Psoas muscle (tissue), 8 donors: ENCODE results near the gene LRRC26. TPM values are rescaled to one million over a fixed set of nuclear protein-coding genes. Genes with fewer than 3 reads are reported as not detected.

ENCODE experiments used
- ATAC-seq, 4 donors: fragments of 200-7000 bp; cut with Tn5 transposase; one replicate each; pipeline ENCODE4 v1.9.1; 2020; ENCODE audit warnings: moderate library complexity in 3 of 4, mild to moderate bottlenecking in 2 of 4
- DNase-seq, 2 donors: peaks; one replicate each; pipeline ENCODE4 v3.0.0-alpha.2; 2020
- H3K27ac ChIP-seq: fragments of 200-600 bp; one replicate; pipeline ENCODE4 v1.8.0; 2022
- H3K27me3 ChIP-seq, 3 donors: fragments of 200-600 bp in 1 of 3; one replicate each; pipeline versions ENCODE4 v1.6.1 to v1.8.0; 2013 to 2022; ENCODE audit warnings: low read length in 2 of 3, mild to moderate bottlenecking in 2 of 3, moderate library complexity in 1 of 3; ENCODE audit not compliant: insufficient read depth in 3 of 3
- H3K36me3 ChIP-seq, 2 donors: fragments of 200-600 bp in 1 of 2; one replicate each; pipeline versions ENCODE4 v1.6.1 to v1.8.0; 2013 to 2022; ENCODE audit warnings: low read depth in 1 of 2, mild to moderate bottlenecking in 1 of 2, moderate library complexity in 1 of 2; ENCODE audit not compliant: insufficient read depth in 1 of 2
- H3K4me1 ChIP-seq: fragments of 200-600 bp; one replicate; pipeline ENCODE4 v1.8.0; 2022
- H3K4me3 ChIP-seq: fragments of 200-600 bp; one replicate; pipeline ENCODE4 v1.8.0; 2022; ENCODE audit warnings: mild to moderate bottlenecking
- H3K9me3 ChIP-seq: fragments of 200-600 bp; one replicate; pipeline ENCODE4 v1.8.0; 2022
- CTCF ChIP-seq: fragments of 200-600 bp; IDR thresholded peaks from one replicate; pipeline ENCODE4 v1.8.0; 2022; ENCODE audit warnings: antibody characterized with exemption
- WGBS, 3 donors: extraction: QIAGEN DNeasy Blood & Tissue Kit; methylation state at CpG; one replicate each; pipeline versions ENCODE4 v1.1.6 to v1.1.7; 2013; 5-methylcytosine and 5-hydroxymethylcytosine counted together
- intact Hi-C, 2 donors: fragments of 100-400 bp; cut with DNase I; formaldehyde crosslinking; loops; one replicate each; pipeline versions ENCODE4 v1.11.0 to v1.14.2; 2022
- polyA plus RNA-seq, 3 donors: library from polyadenylated mRNA; stranded (reverse); fragments of 200-250 nt; gene quantifications; one replicate each; pipeline ENCODE4 v1.2.3, GENCODE V29; 2013
- total RNA-seq, 4 donors: library from RNA; stranded (reverse); fragmentation: NEBNext Ultra II Directional in 2 of 4; extraction: Animal tissue kit (Norgen Biotek cat#: 25700) in 2 of 4; gene quantifications; one replicate each; pipeline versions ENCODE4 v1.2.1 to v1.2.4, GENCODE V29; 2021 to 2023
- donor health status: healthy with polysubstance abuse.
- donor health status: DM: no; HTN: no; CAD: no; lungs with moderate emphysema.
- donor health status: Bipolar disorder and iron deficiency.
- donor health status: healthy.
- donor health status: DM: yes; HTN: yes; CAD: no.
- donor health status: DM: no; HTN: no; CAD: no.
- donor health status: DM: no; HTN: no; CAD: no.
- donor health status: DM: yes; HTN: yes; CAD: no.

LRRC26 gene
- total and polyA plus RNA-seq, 7 donors: not detected

- peak overlapping the region; percentile 23 for H3K27ac ChIP-seq
- peak overlapping the region; percentile 90 for H3K4me3 ChIP-seq
These were observed 29.7 kb upstream of the LRRC26 start for GRCh38 chr9:137199411-137200121.

GRCh38 chr9:137198902-137199283, 29.0 kb upstream of the LRRC26 start:
- no peak for DNase-seq
- no peak for TF ChIP-seq CTCF
- no peak overlapping the region for H3K27ac ChIP-seq
- H3K9me3 ChIP-seq: no peaks in the 10 kb centered on the region
- no peaks in the 10 kb centered on the region for H3K27me3 ChIP-seq
- intact Hi-C loops: no loop called here
- peak overlapping the region; percentile 90 for H3K4me3 ChIP-seq
- H3K4me1 ChIP-seq: peaks cover 62% of the 10 kb centered on the region
- no peaks in the 10 kb centered on the region for H3K36me3 ChIP-seq
- no peak for ATAC-seq
- 70 to 77% (median 71%) methylated on average over 11 of the region's 11 CpGs for WGBS, 3 donors

More at GRCh38 chr9:137199411-137200121, 29.7 kb upstream of the LRRC26 start:
- ATAC-seq: no peak
- no peak for TF ChIP-seq CTCF
- Histone ChIP-seq H3K9me3 (no peaks in the 10 kb centered on the region), H3K36me3 (no peaks in the 10 kb centered on the region), H3K27me3 (no peaks in the 10 kb centered on the region), H3K4me1 (peaks cover 62% of the 10 kb centered on the region)
- intact Hi-C loops: no loop called here
- WGBS, 3 donors: 13 to 19% (median 13%) methylated on average over 37 to 51 of the region's 51 CpGs
- no peak for DNase-seq

GRCh38 chr9:137198051-137198901, 28.4 kb upstream of the LRRC26 start:
- Histone ChIP-seq H3K4me1 (peaks cover 56% of the 10 kb centered on the region), H3K27ac (no peak overlapping the region), H3K27me3 (no peaks in the 10 kb centered on the region), H3K36me3 (no peaks in the 10 kb centered on the region), H3K9me3 (no peaks in the 10 kb centered on the region), H3K4me3 (peak overlapping the region; percentile 90)
- ATAC-seq: no peak
- TF ChIP-seq CTCF: no peak
- 63 to 66% (median 65%) methylated on average over 19 of the region's 19 CpGs for WGBS, 3 donors
- DNase-seq: no peak
- intact Hi-C loops: no loop called here

GRCh38 chr9:137195525-137196220, 25.8 kb upstream of the LRRC26 start:
- Histone ChIP-seq H3K4me3 (no peak overlapping the region), H3K4me1 (peaks cover 38% of the 10 kb centered on the region), H3K27me3 (no peaks in the 10 kb centered on the region), H3K36me3 (peaks cover 3 to 17% of the 10 kb centered on the region in 2 donors), H3K27ac (no peak overlapping the region), H3K9me3 (no peaks in the 10 kb centered on the region)
- no peak for TF ChIP-seq CTCF
- DNase-seq (no peak), ATAC-seq (no peak)
- intact Hi-C loops: no loop called here
- WGBS, 3 donors: 82 to 85% (median 84%) methylated on average over 17 to 21 of the region's 21 CpGs
